ENCODE data around the gene ZNF267. TPM values are rescaled to one million over a fixed set of nuclear protein-coding genes. Genes with fewer than 3 reads are reported as not detected.
A peak's percentile ranks its signal among the peaks of the same experiment; 100 is the strongest.

ZNF267 gene
- total and polyA plus RNA-seq, 2 donors (not counting 3 experiments of a cell fraction or from before 2014, with no cell fraction given): 5.2 to 19.1 TPM

DNA sequence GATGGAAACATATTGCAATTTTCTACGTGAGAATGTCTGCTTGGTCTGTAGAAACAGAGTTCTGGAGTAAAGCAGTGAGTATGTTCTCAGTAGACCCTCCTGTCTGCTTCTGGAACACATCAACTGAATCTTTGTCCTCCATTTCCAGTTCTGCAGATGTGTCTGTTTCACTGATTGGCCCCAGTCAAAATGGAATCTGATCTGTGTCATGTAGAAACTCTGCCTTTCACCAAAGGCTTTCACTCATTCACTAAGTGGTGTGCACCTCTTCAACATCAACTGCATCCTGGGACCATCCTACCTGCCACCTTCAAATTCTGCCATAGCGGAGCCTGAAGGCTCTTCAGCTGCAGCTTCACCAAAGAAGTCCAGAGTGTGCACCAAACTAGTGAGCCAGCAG, 2.8 kb upstream of the ZNF267 start:
- POLR2A ChIA-PET: interaction anchor here (0.6 kb wide), 1 partner anchor 687 kb away, joined by 8 read pairs; no protein-coding TSS in a partner anchor
- dilution Hi-C loops (cut with MboI; ENCODE audit: extremely low pct_ligation_motif_present, low sequenced_read_pairs) (no loop called here), intact Hi-C loops (cut with micrococcal nuclease) (no loop called here)
- no peak for DNase-seq (ENCODE audit: low read depth, low spot score)
- BruUV-seq (replicated peaks): no TSS peak
- H3K9me1 ChIP-seq (replicated peaks; ENCODE audit: control insufficient read depth, extremely low read depth, insufficient read depth, low read length): no peaks in the 10 kb centered on the region
- CTCF ChIA-PET: interaction anchor here (3.4 to 3.6 kb wide), 2 partner anchors 13 to 411 kb away, joined by 25 to 33 read pairs; partner anchors contain the start of gene ARMC5
- H3K79me2 ChIP-seq (ENCODE audit: control insufficient read depth, insufficient read depth, low read length): peaks cover 22% of the 10 kb centered on the region
- no peak overlapping the region for H3K9ac ChIP-seq (replicated peaks; ENCODE audit: extremely low read depth, insufficient read depth, low read length)
- H3K9me3 ChIP-seq (replicated peaks; ENCODE audit: control insufficient read depth, insufficient read depth, low read length): no peaks in the 10 kb centered on the region
- TF ChIP-seq POLR2A (IDR thresholded peaks at IDR 0.05; ENCODE audit: low read depth, low read length) (no peak), MYC (IDR thresholded peaks at IDR 0.05; ENCODE audit: low read depth, low read length) (no peak), JUN (IDR thresholded peaks at IDR 0.05; ENCODE audit: borderline replicate concordance, insufficient read depth, insufficient read length, low read depth) (no peak)
- peaks cover 3% of the 10 kb centered on the region for H4K20me1 ChIP-seq (replicated peaks; ENCODE audit: control insufficient read depth, extremely low read depth, insufficient read depth, low read length)
- H3K27ac ChIP-seq (ENCODE audit: insufficient read depth, low read depth, low read length): no peak overlapping the region
- H3K4me1 ChIP-seq (ENCODE audit: control insufficient read depth, extremely low read depth, insufficient read depth, low read length): peaks cover 36% of the 10 kb centered on the region
- no peak overlapping the region for H3K4me3 ChIP-seq (replicated peaks in 1 of 3; ENCODE audit: insufficient read depth in 1 of 3, low read depth in 1 of 3, low read length in 3 of 3)
- H2AFZ ChIP-seq (ENCODE audit: low read depth, low read length): no peak overlapping the region
- H3K36me3 ChIP-seq (ENCODE audit: control insufficient read depth in 2 of 2, extremely low read depth in 1 of 2, insufficient read depth in 2 of 2, low read length in 2 of 2): no peaks in the 10 kb centered on the region
- no peak overlapping the region for H3K4me2 ChIP-seq (ENCODE audit: insufficient read depth, low read length)
- peaks cover under 1 to 2% of the 10 kb centered on the region in 2 experiments for H3K27me3 ChIP-seq (ENCODE audit: control insufficient read depth in 2 of 2, insufficient read depth in 2 of 2, low read length in 2 of 2)
- FAIRE-seq: peak; percentile 46

DNA sequence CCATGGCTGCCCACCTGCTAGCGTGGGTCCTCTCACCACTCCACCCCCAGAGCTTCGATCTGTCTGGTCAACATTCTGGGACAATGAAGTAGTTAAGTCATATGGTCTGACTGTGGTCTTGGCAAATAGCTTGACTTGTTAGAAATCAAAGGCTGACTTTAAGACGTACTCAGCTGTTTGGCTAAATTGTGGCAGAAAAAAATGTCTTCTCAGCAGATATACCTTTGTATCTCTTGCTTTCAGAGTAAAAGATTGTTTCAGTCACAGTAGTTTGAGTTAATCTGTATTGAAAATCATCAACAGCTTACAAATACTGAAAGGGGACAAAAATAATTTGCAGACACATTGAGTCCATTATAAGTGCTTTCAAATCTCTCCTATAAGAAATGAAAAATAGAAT, 2.1 kb upstream of the ZNF267 start:
- ChIA-PET POLR2A (no interaction called here), CTCF (interaction anchor here (1.6 kb wide), 1 partner anchor 12 kb away, joined by 5 read pairs; no protein-coding TSS in a partner anchor)
- dilution Hi-C loops (cut with MboI; ENCODE audit: extremely low pct_ligation_motif_present, low sequenced_read_pairs): no loop called here
- Histone ChIP-seq H2AFZ (ENCODE audit: low read depth, low read length) (no peak overlapping the region), H3K4me2 (ENCODE audit: insufficient read depth, low read length) (no peak overlapping the region), H3K9me3 (replicated peaks; ENCODE audit: control insufficient read depth, insufficient read depth, low read length) (no peaks in the 10 kb centered on the region), H3K9me1 (replicated peaks; ENCODE audit: control insufficient read depth, extremely low read depth, insufficient read depth, low read length) (no peaks in the 10 kb centered on the region), H3K4me1 (ENCODE audit: control insufficient read depth, extremely low read depth, insufficient read depth, low read length) (peaks cover 42% of the 10 kb centered on the region), H3K79me2 (ENCODE audit: control insufficient read depth, insufficient read depth, low read length) (peaks cover 29% of the 10 kb centered on the region), H3K4me3 (replicated peaks in 1 of 3; ENCODE audit: insufficient read depth in 1 of 3, low read depth in 1 of 3, low read length in 3 of 3) (no peak overlapping the region), H3K27me3 (ENCODE audit: control insufficient read depth in 2 of 2, insufficient read depth in 2 of 2, low read length in 2 of 2) (peaks cover 0 to 2% of the 10 kb centered on the region in 2 experiments), H3K36me3 (ENCODE audit: control insufficient read depth in 2 of 2, extremely low read depth in 1 of 2, insufficient read depth in 2 of 2, low read length in 2 of 2) (no peaks in the 10 kb centered on the region), H3K27ac (ENCODE audit: insufficient read depth, low read depth, low read length) (no peak overlapping the region), H3K9ac (replicated peaks; ENCODE audit: extremely low read depth, insufficient read depth, low read length) (no peak overlapping the region), H4K20me1 (replicated peaks; ENCODE audit: control insufficient read depth, extremely low read depth, insufficient read depth, low read length) (peaks cover 3% of the 10 kb centered on the region)
- no peak for FAIRE-seq
- intact Hi-C loops (cut with micrococcal nuclease): no loop called here
- no peak for DNase-seq (ENCODE audit: low read depth, low spot score)
- TF ChIP-seq JUN (IDR thresholded peaks at IDR 0.05; ENCODE audit: borderline replicate concordance, insufficient read depth, insufficient read length, low read depth) (no peak), FOS (IDR thresholded peaks at IDR 0.05; ENCODE audit: borderline replicate concordance, insufficient read depth, low read length) (no peak), MYC (IDR thresholded peaks at IDR 0.05; ENCODE audit: low read depth, low read length) (no peak), GATA2 (IDR thresholded peaks at IDR 0.05; ENCODE audit: insufficient read depth, insufficient read length, low read depth, low read length) (no peak), POLR2A (IDR thresholded peaks at IDR 0.05; ENCODE audit: low read depth, low read length) (no peak), EZH2 (IDR thresholded peaks at IDR 0.05; ENCODE audit: borderline replicate concordance, low read depth, low read length, severe bottlenecking) (no peak), POLR2AphosphoS5 (IDR thresholded peaks at IDR 0.05; ENCODE audit: insufficient read depth, low read depth, low read length) (no peak)
- TF ChIP-seq, protein P1, sequence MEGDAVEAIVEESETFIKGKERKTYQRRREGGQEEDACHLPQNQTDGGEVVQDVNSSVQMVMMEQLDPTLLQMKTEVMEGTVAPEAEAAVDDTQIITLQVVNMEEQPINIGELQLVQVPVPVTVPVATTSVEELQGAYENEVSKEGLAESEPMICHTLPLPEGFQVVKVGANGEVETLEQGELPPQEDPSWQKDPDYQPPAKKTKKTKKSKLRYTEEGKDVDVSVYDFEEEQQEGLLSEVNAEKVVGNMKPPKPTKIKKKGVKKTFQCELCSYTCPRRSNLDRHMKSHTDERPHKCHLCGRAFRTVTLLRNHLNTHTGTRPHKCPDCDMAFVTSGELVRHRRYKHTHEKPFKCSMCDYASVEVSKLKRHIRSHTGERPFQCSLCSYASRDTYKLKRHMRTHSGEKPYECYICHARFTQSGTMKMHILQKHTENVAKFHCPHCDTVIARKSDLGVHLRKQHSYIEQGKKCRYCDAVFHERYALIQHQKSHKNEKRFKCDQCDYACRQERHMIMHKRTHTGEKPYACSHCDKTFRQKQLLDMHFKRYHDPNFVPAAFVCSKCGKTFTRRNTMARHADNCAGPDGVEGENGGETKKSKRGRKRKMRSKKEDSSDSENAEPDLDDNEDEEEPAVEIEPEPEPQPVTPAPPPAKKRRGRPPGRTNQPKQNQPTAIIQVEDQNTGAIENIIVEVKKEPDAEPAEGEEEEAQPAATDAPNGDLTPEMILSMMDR (IDR thresholded peaks at IDR 0.05; ENCODE audit: extremely low read depth in 1 of 2, insufficient read depth in 1 of 2, low read depth in 1 of 2, low read length in 2 of 2): no peak
- TF ChIP-seq, protein P2, sequence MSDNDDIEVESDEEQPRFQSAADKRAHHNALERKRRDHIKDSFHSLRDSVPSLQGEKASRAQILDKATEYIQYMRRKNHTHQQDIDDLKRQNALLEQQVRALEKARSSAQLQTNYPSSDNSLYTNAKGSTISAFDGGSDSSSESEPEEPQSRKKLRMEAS (IDR thresholded peaks at IDR 0.05; ENCODE audit: insufficient read depth, insufficient read length): no peak
- no TSS peak for BruUV-seq (replicated peaks)
